ENCODE measurements around the gene C6orf89.

The C6orf89 gene

GRCh38 chr6:36959555-36960250 is 74.0 kb downstream of the C6orf89 start:
- no peak for TF ChIP-seq SIN3A (IDR thresholded peaks at IDR 0.05; ENCODE audit: borderline replicate concordance, insufficient read depth, low read length)
- TF ChIP-seq TAF1 (IDR thresholded peaks at IDR 0.05; ENCODE audit: borderline replicate concordance, insufficient read depth, low read length): no peak
- TF ChIP-seq POLR2AphosphoS5 (IDR thresholded peaks at IDR 0.05; ENCODE audit: low read depth, low read length): no peak
- no peak for TF ChIP-seq REST (IDR thresholded peaks at IDR 0.05; ENCODE audit: insufficient read depth in 1 of 2, low read depth in 2 of 2, low read length in 2 of 2)

GRCh38 chr6:36961441-36962435 is 76.0 kb downstream of the C6orf89 start:
- TF ChIP-seq TAF1 (IDR thresholded peaks at IDR 0.05; ENCODE audit: borderline replicate concordance, insufficient read depth, low read length): no peak
- TF ChIP-seq FOXP2 (optimal IDR thresholded peaks at IDR 0.05; ENCODE audit: borderline replicate concordance, extremely low read depth, extremely low read length, insufficient read depth): no peak
- no peak for TF ChIP-seq SIN3A (IDR thresholded peaks at IDR 0.05; ENCODE audit: borderline replicate concordance, insufficient read depth, low read length)
- TF ChIP-seq POLR2AphosphoS5 (IDR thresholded peaks at IDR 0.05; ENCODE audit: low read depth, low read length): no peak
- TF ChIP-seq REST (IDR thresholded peaks at IDR 0.05; ENCODE audit: insufficient read depth in 1 of 2, low read depth in 2 of 2, low read length in 2 of 2): no peak

GRCh38 chr6:36962874-36963273 is 77.1 kb downstream of the C6orf89 start:
- TF ChIP-seq SIN3A (IDR thresholded peaks at IDR 0.05; ENCODE audit: borderline replicate concordance, insufficient read depth, low read length) (no peak), REST (IDR thresholded peaks at IDR 0.05; ENCODE audit: insufficient read depth in 1 of 2, low read depth in 2 of 2, low read length in 2 of 2) (no peak), POLR2AphosphoS5 (IDR thresholded peaks at IDR 0.05; ENCODE audit: low read depth, low read length) (no peak), FOXP2 (optimal IDR thresholded peaks at IDR 0.05; ENCODE audit: borderline replicate concordance, extremely low read depth, extremely low read length, insufficient read depth) (no peak), TAF1 (IDR thresholded peaks at IDR 0.05; ENCODE audit: borderline replicate concordance, insufficient read depth, low read length) (no peak)

- TF ChIP-seq REST (IDR thresholded peaks at IDR 0.05; ENCODE audit: insufficient read depth in 1 of 2, low read depth in 2 of 2, low read length in 2 of 2) (no peak), POLR2AphosphoS5 (IDR thresholded peaks at IDR 0.05; ENCODE audit: low read depth, low read length) (no peak), SIN3A (IDR thresholded peaks at IDR 0.05; ENCODE audit: borderline replicate concordance, insufficient read depth, low read length) (no peak), FOXP2 (optimal IDR thresholded peaks at IDR 0.05; ENCODE audit: borderline replicate concordance, extremely low read depth, extremely low read length, insufficient read depth) (no peak), TAF1 (IDR thresholded peaks at IDR 0.05; ENCODE audit: borderline replicate concordance, insufficient read depth, low read length) (no peak)
Measured at GRCh38 chr6:36963451-36964290, 77.9 kb downstream of the C6orf89 start.
